HG03432 (cell line): Measurements from ENCODE around the gene KIRREL3.

Source experiments
- ATAC-seq: cut with Tn5 transposase; IDR thresholded peaks from one replicate; pipeline ENCODE4 v1.9.1; 2021; ENCODE audit warnings: mild to moderate bottlenecking, moderate library complexity; ENCODE audit not compliant: unreplicated experiment

KIRREL3 gene

DNA sequence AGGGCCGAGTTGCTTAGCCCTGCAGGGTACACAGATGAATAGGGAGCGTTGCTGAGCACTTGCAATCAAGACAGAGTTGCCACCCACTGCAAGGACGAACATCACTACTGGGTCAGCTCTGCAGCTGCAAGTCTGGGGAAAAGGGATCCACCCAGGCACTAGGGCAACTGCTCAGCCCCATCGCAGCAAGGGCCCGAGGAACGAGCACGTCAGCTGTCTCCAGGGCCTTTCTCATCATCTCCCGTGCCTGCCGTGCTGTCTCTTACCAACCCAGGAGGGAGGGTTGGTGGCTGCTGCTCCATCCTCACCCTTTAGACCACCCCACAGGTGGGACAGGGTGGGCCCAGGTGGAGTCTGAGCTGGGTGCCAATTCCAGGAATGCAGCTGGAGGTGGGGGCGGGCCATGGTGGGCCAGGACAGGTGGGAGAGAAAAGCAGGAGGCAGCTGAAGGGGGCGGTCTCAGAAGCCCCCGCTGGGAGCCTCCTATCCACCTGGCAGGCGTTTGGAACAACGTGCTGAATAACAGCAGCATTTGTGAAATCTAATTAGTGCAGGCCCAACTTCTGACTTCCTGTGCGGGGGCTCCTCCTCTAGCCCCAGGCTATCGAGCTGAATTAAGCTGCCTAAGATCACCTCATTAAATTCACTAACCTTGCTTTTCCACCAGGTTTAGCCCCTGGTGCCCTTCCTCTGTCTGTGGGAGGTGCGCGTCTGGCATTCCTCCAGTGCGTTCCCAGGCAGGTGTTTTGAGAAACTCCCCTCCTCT, 392.6 kb downstream of the KIRREL3 start:
- ATAC-seq: no peak

DNA sequence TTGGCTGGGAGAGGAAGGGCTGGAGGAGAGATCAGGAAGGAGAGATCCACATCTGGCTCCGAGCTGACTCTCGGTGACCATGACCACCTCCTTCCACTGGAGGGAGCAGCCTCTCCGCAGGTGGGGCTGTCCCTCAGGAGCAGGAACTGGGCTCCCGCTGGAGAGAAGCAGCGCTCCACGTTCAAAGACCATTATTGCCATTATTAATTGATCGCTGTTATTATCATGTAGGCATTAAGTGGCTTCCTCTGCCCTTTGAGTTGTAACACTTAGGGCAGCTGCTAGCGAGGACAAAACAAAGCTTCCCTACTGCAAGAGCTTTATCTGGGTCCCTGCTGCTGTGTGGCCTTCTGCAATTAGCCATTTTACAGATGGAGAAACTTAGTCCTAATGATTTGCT, 393.2 kb downstream of the KIRREL3 start:
- ATAC-seq: peak; percentile 75

DNA sequence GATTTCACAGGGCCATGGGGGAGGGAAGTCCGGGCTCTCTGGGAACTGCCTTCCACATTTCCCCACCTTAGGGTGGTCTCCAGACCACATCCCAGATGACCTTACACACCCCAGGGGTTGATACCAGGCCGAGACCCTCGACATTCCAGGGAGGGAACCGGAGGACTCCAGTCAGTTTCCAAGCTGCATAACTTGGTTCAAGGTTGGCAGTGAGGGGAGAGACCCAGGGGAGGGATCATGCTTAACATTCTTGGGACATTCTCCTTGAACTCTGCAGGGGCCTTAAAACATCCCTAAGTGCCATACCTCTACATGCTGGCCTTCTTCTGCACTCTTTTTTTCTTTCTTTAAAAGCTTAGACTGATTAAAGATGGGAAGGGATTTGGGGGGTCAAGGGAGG, 394.1 kb downstream of the KIRREL3 start:
- no peak for ATAC-seq

DNA sequence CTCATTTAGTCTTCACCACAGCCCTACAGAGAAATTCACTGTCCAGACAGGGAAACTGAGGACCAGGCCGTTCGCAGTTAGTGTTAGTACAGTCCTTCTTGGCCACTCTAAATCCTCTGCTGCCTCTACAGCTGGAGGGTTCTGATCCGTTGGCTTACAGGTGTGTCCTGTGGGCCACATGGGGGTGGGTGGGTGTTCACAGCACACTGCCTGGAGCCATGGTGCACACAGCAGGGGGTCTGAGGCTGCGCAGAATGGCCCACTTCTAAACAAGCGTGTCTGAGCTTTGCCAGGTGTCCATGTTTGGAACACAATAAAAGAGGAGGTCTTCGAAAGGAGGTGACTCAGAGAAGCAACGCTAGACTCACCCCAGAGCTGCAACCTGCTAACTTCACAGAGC, 396.1 kb downstream of the KIRREL3 start:
- no peak for ATAC-seq

DNA sequence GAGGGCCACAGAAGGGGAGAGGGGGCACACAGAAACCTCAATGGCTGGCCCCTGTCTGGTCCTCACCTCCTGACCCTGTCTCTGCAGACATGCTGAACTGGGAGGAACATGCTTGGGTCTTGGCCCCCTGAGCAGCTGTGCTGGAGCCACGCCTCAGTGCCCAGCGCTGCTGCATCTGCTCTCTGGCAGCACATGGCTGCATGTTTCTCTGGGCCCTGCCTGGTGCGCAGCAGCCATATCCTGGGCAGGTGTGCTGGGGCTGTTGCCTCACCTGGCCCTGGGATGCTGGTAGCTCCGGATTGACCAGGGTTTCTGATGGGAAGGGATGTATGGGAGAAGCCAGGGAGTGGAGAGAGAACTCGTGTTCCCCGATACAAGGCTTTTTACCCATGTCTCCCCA, 397.1 kb downstream of the KIRREL3 start:
- no peak for ATAC-seq

DNA sequence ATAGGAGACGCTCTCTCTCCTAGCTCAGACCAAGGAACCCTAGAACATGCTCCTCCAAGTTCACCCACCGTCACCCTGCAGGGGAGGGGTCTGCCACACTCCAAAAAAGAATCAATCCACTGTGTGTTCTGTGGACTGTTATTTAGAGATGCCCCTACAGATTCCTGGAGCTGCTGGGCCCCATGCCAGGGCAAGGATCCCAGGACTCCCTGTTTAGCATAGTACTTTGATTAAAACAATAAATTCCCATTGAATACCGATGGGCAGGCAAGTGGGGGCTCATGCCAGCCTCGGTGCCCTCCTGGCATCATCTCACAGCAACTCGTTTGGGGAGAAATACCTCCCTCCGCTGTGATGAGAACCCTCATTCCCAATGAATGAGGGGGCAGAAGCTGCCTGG, 397.6 kb downstream of the KIRREL3 start:
- no peak for ATAC-seq

DNA sequence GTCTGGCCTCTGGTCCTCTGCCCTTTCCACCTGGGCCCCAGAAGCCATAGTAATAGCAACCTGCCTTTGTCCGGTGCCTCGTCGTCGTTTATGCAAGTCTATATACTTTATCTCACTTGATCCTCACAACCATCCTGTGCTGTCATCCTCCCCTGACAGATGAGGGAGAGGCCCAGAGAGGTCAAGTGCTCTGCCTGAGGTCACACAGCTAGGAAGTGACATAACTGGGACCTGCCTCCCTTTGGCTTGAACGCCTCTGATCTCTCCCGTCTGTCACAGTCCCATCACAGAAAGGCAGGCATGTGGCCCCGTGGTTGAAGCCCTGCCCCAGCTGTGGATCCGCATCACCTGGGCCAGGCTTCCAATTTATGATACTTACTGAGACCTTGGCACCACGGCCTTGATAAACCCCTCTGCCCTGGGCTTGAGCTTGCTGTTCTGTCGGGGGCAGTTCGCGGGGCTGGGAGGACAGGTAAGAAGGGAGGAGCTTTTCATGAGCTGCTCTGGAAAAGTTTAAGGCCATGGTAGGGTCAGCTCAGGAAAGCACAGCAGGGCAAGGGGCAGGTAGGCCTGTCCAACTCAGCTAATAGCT, 398.1 kb downstream of the KIRREL3 start:
- no peak for ATAC-seq

DNA sequence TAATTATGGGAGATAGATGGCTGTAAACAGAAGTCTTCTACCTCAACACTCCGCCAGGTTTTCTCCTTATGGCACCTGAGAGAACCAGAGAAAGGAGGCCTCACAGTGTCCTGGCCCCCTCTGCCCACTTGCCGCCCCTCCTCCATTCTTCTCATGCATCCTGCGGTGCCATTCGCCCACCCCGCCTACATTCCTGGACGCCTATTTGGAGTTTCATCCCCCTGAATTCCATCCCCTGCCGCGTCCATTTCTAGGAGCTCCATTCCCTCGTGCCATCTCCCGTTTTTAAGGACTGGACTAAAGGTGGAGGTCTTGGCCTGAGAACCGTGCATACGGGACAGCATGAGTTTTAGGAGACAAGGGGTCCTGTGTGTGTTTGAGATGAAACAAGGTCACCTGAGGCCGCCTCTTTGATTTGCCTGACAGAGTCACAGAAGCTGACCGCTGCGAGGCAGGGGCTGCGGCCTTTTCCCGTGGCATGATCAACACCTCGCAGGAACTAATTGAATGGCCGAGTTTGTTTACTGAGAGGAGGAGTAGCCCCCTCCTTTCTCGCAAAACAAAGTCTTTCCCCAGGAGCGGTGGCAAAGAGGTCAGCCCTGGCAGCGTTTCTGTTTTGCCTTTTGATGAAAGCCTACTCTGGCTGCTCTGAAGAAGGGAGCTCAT, 398.9 kb downstream of the KIRREL3 start:
- ATAC-seq: no peak

DNA sequence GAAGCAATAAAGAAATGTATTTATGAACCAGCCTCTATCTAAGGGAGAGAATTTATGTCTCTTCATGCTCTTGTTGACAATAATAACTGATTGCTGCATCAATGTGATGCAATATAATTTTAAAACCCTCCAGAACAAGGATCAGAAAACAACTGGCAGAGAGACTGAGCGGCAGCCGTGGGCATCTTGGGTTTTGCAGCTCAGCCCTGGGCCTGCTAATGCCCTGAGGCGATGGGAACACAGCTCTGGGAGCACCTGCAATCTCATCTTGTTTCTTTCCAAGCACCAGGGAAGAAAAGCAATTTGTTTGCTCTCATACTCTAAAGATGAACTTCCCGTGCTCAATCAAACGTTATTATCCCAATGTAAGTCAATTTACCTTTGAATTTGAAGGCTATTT, 399.4 kb downstream of the KIRREL3 start:
- ATAC-seq: no peak

DNA sequence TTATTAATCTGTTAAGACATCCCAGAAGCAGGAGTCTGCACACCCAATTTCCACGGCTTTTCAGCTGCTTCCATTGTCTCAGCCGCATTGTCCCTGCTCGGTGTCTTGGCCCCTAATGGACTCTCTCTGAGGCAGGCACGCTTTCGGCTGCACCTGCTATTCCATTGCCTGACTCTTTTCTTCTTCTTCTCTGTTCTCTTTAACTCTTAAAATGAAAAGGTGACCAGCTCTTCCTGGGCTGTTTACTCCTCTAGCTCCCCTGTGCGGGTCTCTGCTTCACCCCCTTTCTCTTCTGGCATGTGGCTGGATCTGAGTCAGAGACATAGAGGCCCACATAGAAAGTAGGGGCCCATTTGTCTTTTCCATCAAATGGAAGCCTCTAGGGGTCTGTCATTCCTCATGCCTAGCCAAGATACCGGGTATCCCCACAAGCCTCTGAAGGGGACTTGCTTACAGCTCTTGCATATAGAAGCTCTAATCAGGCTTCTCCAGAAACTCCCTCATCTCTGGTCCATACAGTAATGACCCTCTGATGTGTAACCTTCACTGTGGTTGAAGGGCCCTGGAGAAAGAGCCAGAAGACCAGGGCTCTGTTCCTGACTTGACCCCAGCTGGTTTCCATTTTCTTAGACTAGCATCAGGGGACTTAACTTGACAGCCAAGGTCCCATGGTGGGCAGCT, 401.2 kb downstream of the KIRREL3 start:
- no peak for ATAC-seq

DNA sequence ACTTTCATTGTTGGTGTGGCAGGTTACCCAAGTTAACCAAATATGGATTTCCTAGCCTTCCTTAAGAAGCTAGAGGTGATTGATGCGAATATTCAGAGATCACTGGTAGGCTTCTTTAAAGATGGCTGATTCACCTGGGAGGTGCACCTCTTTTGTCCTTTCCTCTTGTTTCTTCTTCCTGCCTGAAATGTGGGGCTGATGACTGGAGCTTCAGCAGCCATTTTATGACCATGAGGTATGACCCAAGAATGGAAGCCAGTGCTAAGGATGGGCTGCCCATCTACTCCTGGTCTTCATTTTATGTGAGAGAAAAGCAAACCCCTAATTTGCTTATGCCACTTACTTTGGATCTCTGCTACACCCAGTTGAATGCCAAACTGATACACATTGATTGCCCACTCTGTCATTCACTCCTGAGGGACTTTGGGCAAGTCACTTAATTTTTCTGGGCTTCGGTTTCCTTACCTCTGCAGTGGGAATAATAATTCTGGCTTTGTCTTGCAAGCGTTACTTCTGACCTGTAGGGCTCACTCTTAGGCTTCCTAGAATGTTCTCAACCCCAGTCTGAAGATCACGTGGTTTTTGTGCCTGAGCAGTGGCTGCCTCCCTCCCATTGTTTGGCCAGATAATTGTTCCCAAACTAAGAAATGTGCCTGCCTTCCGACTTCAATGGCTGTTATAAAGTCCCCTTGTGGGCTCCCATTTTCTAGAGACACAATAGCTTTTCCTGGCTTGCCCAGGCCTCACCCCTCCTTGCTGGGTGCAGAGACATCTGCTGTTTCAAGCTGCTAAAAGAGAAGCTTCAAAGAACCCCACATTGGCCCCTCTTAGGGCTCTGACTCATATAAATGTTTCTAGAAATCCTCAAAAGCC, 402.0 kb downstream of the KIRREL3 start:
- ATAC-seq: no peak

DNA sequence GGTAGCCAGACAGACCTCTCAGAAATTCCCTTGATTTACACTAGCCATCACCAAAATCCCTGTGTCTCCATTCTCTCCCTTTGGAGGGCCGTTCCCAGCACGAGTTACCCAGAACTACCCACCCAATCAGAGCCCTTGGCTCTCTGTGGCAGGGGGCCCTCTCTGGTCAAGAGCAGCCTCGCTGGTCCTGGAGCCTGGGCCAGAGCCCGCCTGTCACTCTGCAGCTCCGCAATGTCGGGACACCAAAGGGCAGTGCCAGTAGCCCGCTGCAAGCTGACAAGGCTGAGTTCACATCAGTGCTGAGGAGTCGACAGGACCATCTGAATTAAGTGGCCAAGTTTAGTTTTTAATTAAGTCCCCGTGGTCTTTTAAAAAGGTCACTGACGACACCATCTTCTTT, 403.5 kb downstream of the KIRREL3 start:
- no peak for ATAC-seq

DNA sequence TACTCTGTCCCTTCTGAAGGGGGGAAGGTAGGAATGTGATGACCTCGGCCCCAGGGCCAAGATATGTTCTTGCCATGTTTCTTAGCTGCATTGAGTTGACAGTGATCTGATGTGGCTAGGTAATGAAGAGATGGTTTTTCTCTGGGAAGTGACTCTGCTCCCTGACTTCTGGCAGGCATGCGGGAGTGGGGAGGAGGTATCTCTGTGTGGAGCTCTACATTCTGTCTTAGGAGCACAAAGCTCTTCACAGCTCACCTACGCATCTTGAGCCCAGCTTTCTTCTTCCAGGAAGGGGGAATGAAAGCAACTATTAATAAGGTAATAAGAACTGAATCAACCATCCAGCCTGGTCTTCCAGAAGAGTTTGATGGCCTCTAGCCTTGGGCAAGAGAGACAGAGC, 404.1 kb downstream of the KIRREL3 start:
- ATAC-seq: no peak

DNA sequence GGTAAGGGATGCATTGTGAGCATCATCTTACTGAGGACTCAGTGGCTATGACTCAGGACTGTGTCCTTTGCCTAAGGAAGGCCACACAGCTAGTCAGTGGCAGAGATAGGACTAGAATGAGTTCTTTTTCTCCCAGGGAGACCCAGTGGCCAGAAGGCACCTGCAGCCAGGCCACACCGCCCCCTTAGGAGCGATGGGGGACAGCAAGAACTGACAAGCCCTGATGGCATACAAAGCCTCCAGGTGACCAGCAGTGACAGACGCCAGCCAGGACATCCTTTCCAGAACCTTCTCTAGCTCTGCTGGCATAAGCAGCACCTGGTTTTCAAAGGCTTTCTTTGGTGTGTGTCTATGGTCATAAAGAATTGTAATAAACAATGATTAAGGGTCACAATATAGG, 405.0 kb downstream of the KIRREL3 start:
- no peak for ATAC-seq

DNA sequence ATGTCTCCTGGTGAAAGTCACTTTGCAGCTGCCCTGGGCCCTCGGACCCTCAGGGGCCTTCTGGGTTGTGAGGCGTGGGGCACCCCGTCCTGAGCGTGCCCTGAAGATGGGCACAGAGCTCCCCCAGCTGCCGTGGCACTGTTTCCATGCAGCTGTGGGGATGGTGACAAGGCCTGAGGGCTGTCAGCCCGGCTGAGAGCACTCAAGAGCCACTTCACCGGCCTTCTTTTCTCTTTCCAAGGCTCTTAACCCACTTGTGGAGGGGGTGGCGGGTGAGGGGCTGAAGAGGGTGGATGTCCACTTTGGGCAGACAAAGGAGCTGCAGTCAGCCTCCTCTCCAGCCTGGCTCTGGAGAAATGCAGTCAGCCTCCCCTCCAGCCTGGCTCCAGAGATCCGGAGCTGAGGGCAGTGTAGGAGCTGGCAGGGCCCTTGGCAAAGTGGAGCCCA, 405.6 kb downstream of the KIRREL3 start:
- no peak for ATAC-seq

DNA sequence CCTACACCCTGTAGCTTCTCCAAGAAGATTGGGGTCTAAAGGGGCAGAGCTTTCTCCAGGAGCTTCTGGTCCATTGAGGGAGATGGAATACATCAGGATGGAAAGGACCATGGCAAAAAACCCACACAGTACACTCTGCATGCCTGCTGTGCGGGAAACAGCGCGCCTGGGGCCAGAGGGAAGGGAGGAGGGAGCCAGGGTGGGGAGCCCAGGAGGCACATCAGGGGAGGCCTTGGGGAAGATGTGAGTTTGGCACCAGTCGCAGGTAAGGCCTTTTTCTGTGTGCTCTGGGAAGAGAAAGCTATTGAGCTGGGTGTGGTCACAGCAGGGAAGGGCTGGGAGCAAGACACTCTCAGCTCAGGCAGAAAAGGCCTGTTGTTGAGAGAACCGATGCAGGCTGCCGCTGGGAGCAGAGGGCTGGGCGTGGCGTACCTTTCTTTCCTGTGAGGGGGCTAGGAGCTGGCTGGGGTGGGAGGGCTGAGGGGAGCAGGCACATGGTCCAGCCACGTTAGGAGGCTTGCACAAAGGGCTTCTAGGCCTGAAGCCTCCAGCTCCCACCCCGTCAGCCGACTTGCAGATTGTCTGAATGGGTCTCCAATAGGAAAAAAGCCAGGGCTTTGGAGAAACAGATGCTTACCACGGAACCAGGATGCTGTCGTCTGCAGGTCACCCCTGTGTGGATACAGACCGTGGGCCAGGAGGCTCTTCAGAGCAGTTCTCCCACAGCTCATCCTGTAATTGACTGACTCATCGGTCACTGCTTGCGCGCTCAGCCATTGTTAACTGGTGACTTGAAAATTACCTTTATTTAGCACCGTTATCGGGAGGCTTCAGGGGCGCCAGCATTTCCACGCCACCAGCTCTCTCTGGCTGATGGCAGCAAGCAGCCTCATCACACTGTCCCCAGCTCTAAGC, 407.8 kb downstream of the KIRREL3 start:
- ATAC-seq: no peak

DNA sequence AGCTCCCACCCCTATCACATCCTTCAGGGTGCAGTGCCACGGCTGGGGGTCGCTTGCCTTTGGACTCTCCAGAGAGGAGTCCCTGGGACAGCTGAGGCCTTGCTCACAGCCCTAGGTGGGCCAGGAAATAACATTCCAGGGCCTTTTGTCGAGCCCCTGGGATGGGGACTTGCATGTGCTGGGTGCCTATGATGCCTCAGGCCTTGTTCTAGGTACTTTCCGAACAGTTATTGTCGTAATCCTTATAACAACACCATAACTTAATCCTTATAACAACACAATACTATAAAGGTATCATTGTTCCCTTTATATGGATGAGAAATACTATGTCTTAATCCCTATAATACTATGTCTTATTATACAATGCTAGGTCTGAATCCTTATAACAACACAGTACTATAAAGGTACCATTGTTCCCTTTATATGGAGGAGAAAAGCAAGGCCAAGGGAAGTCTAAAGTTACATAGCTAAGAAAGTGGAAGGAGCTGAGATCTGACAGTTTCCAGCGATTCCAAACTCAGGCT, 408.5 kb downstream of the KIRREL3 start:
- ATAC-seq: no peak

DNA sequence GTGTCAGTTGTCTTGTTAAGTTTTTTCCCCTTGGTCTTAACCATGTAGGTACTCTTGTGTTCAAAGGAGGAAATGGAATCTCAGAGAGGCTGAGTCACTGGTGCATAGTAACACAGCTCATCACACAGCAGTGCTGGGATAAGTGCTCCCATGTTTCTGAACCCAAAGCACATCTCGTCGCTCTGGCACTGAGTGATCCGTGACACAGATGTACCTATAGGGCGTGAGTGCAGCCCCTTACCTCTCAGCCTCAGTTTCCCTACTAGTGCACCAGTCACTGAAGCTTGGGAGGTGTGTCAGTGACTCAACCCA, 411.1 kb downstream of the KIRREL3 start:
- no peak for ATAC-seq

DNA sequence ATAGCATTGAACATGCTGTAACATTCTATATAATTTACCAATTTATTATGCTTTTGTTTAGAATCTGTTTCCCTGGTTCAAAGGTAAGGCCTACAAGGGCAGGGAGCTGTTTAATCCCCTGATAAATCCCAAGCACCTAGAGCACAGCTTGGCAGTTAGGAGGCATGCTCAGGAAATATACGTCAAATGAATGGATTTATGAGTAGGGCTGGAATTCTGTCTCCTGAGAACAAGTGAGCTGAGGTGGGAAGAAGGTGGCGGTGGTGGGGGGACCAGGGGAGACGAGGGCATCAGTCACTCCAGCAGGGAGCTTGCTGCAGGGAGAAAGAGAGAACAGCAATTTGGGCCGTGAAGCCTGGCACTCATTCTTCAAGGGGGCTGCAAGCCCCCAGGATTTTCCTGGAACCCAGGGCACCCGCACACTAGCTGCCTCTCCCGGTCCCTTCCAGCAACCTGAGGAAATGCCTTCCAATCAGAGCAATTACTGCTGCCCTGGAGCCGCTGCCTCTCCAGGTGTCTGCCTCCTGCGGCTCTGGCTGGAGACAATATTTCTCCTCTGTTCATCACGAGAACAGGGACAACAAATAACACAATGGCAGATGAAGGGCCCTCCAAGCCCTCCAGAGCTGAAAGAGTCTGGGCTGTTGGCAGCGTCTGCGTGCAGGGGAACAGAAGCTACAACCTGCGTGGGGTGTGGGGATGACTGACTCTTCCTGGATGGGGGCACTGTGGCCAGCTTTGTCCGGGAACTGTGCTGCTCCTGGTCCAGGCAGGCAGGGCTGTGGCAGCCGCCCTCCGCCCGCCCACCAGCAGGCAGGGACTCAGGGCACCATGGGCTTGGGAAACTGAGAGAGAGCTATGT, 411.7 kb downstream of the KIRREL3 start:
- ATAC-seq: no peak
